ENCODE measurements around the gene MDC1.
A peak's percentile ranks its signal among the peaks of the same experiment; 100 is the strongest.

MDC1 gene

GRCh38 chr6:30682143-30683117 lies 34.7 kb downstream of the MDC1 start:
- peak overlapping the region; percentile 89 for H3K4me3 ChIP-seq (ENCODE audit: control insufficient read depth, low read depth, low read length)
- peak; percentile 48 for DNase-seq (ENCODE audit: low read depth)
- no peak for TF ChIP-seq CTCF (IDR thresholded peaks at IDR 0.05; ENCODE audit: control insufficient read depth, insufficient read depth, low read depth, low read length, missing control alignments)

GRCh38 chr6:30681766-30682142 lies 35.3 kb downstream of the MDC1 start:
- TF ChIP-seq CTCF (IDR thresholded peaks at IDR 0.05; ENCODE audit: control insufficient read depth, insufficient read depth, low read depth, low read length, missing control alignments), result no peak
- peak overlapping the region; percentile 89 for H3K4me3 ChIP-seq (ENCODE audit: control insufficient read depth, low read depth, low read length)
- no peak for DNase-seq (ENCODE audit: low read depth)

- no peak for TF ChIP-seq CTCF (IDR thresholded peaks at IDR 0.05; ENCODE audit: control insufficient read depth, insufficient read depth, low read depth, low read length, missing control alignments)
- no peak for DNase-seq (ENCODE audit: low read depth)
- H3K4me3 ChIP-seq (ENCODE audit: control insufficient read depth, low read depth, low read length), result no peak overlapping the region; the same call in 1 of the 2 replicates
These were observed 37.1 kb downstream of the MDC1 start for GRCh38 chr6:30679765-30680535.

GRCh38 chr6:30678964-30679726 lies 37.9 kb downstream of the MDC1 start:
- H3K4me3 ChIP-seq (ENCODE audit: control insufficient read depth, low read depth, low read length), result peak overlapping the region; percentile 3
- TF ChIP-seq CTCF (IDR thresholded peaks at IDR 0.05; ENCODE audit: control insufficient read depth, insufficient read depth, low read depth, low read length, missing control alignments), result peak; percentile 93
- no peak for DNase-seq (ENCODE audit: low read depth)

GRCh38 chr6:30676660-30677285 lies 40.3 kb downstream of the MDC1 start:
- DNase-seq (ENCODE audit: low read depth), result no peak
- H3K4me3 ChIP-seq (ENCODE audit: control insufficient read depth, low read depth, low read length), result no peak overlapping the region
- TF ChIP-seq CTCF (IDR thresholded peaks at IDR 0.05; ENCODE audit: control insufficient read depth, insufficient read depth, low read depth, low read length, missing control alignments), result no peak

Measured in AG09309 (cell line).